Renal pelvis (tissue), 4 donors: Measurements from ENCODE around the gene KRT32. TPM values are rescaled to one million over a fixed set of nuclear protein-coding genes. Genes with fewer than 3 reads are reported as not detected.

ENCODE experiments used
- DNase-seq: peaks from one replicate; pipeline ENCODE4 v3.0.0-alpha.2; 2013
- polyA plus RNA-seq, 3 donors: library from polyadenylated mRNA; unstranded; fragments of 120-200 nt; gene quantifications; one replicate each; pipeline ENCODE4 v1.2.1, GENCODE V29; 2013; ENCODE audit not compliant: insufficient read length in 3 of 3

Gene KRT32
- polyA plus RNA-seq, 3 donors = not detected

GRCh38 chr17:41492771-41493170 lies 25.6 kb upstream of the KRT32 start:
- DNase-seq = peak; percentile 46

DNA sequence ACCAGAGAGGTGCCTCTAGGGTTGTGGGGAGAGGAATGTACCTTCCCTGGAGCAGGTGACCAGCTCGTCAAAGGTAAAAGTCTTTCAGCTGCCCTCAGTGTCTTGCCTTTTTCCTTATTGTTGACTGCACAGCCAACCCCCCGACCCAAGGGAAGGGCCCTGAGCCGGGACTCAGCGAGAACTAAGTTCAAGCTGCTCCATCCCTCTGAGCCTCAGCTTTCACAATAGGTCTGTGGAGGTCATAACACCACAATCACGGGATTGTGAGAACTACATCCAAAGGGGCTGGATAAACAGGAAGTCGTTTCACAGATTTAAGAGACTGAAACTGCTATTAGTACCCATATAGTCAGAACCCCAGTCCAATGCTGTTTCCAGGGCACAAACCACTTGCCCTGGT lies 25.2 kb upstream of the KRT32 start:
- peak; percentile 14 for DNase-seq

- no peak for DNase-seq
These were observed 24.3 kb upstream of the KRT32 start for GRCh38 chr17:41491476-41491875.

- no peak for DNase-seq
These were observed 23.1 kb upstream of the KRT32 start for GRCh38 chr17:41490000-41490990.

DNA sequence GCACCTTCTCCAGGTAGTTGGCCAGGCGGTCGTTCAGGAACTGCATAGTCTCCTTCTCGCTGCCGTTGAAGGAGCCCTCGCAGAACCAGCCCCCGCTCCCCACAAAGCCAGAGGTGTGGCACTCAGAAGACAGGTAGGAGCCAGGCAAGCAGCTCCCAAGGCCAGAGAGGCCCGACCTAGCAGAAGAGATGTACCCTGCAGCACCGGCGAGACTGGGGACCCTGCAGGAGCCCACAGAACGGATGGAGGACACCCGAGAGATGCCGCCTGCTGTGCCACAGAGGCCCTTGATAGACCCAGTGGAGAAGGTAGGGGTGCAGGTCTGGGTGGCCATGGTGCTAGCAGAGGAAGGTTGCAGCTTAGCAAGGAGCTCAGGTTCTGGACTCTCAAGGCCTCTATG lies 22.3 kb upstream of the KRT32 start, which contains the start of gene KRT36:
Gene KRT36, minus strand, starts transcription at position 380 of the 400 bp plus-strand sequence. Its CDS starts 46 bp downstream, at position 334.
- no peak for DNase-seq

DNA sequence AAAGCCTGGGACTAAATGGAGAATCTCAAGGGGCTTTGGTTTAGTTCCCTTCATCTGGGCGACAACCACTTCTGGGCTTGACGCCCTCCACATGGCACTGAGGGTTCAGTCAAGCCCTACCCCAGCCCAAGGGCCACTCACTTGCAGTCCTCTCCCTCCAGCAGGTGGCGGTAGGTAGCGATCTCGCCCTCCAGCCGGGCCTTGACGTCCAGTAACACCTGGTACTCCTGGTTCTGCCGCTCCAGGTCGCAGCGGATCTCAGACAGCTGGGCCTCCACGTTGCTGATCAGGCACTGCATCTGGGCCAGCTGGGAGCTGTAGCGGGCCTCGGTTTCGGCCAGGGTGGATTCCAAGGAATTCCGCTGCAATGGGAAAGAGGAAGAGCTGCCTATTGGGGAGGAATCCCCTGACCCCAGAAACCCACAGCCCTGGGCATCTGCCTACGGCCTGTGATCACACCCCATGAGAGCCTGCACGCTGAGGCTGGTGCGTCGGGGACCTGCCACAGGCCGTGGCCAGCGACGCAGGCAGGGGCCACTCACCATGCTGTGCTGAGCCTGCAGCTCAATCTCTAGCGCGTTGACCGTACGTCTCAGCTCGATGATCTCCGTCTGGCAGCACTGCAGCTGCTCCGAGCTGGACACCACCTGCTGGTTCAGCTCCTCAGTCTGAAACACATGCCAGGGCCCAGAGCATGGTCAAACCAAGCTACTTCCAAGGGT lies 19.8 kb upstream of the KRT32 start:
- DNase-seq = no peak

GRCh38 chr17:41486316-41486715 lies 19.1 kb upstream of the KRT32 start:
- no peak for DNase-seq

DNA sequence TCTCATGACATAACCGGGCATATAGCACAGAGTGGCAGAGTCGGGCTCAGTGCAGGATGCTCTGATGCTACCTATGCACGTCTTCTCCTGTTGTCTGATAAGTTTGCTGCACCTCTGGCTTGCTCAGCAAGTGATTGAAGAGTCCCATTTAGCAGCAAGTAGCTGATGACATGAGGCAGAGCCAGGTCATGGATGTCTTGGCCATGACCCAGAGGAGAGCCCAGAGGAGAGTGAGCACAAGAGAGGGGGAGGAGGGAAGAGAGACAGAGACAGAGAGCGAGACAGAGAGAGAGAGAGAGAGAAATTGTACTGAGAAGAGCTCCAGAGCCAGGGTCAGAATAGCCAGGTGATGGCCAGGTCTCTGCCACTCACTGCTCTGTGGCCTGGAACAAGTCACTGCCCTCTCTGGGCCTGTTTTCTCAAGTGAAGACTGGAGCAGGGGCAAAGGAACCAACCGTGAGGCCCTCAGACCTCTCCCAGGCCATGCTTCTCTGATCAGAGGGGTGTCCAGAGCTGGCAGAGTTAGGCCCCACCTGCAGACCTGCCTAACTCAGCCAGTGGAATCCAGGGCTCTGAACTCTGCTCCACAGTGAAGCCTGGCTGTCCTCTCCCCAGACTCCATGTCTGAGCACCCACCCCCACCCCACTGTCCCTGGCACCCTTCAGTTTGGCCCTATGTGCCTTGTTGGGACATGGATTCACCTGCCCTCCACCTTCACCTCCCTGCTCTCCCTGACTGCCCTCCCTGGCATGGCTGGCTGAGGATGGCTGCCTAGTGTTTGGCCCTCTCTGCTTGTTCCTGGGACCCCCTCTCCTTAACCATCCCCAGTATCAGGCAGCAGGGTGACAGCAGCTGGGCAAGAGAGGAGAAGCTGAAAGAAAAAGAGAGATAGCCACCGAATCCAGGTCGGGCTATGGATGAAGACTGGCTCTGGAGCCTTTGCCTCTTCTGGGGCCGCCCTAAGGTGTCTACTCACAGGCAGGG lies 18.0 kb upstream of the KRT32 start:
- no peak for DNase-seq

DNA sequence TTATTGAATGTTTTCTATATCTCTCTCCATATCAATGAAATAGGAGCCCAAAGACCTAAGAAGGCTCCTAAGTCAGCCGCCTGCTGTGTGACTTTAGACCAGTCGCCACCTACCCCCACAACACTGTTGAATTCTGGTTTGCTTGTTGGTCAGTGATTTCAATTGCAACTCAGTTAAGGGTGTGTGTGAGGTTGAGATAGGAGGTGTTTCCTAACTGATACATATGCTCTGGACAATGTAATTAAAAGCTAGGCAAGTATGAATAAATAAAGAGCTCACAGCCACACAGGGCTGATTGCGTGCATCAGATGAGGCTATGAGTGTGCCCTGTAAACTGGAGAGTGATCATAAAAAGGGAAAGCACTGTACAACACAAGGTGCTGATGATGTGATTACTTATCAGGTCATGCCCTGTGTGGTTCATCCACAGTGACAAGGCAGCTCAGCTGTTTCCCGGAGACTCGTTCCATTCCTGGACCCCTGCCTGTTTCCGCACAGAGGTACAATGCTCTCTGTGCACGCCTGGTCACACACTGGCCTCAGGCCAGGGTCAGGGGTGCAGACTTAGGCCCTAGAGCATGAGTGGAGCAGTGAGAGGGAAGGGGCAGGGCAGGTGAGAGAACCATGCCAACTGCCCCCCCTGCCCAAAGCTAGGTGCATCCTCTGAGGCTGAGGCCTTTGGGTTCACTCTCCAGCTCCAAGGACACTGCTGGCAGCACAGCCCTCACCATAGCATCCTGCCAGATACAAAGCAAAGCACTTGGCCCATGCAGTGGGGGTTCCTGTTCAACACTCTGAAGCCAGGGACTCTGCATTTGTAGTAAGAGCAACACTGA lies 17.0 kb upstream of the KRT32 start:
- no peak for DNase-seq

- DNase-seq = no peak
These were observed 16.3 kb upstream of the KRT32 start for GRCh38 chr17:41483531-41483930.

DNA sequence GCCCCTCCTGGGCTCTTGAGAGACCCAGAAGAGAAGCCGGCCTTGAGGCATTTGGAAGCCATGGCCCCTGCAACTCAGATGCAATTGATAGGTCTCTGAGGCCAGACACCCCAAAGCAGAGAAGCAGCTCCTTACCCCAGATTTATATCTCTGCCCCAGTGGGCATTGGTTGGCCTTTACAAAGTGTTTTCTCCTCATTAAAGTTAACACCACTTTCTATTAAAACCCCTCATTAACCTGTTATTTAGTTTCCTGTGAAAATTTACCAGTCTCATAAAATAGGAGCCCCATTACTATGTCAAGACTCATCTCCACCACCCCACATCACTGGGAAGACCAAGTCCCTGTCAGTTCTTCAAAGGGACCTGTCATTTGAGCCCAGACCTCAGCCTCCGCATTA lies 13.8 kb upstream of the KRT32 start, which contains the start of gene KRT35:
Gene KRT35, minus strand, starts transcription at position 116 of the 400 bp plus-strand sequence. Its CDS starts 54 bp downstream, at position 62.
- DNase-seq = peak; percentile 29

- no peak for DNase-seq
These were observed 13.4 kb upstream of the KRT32 start for GRCh38 chr17:41480581-41480980.

DNA sequence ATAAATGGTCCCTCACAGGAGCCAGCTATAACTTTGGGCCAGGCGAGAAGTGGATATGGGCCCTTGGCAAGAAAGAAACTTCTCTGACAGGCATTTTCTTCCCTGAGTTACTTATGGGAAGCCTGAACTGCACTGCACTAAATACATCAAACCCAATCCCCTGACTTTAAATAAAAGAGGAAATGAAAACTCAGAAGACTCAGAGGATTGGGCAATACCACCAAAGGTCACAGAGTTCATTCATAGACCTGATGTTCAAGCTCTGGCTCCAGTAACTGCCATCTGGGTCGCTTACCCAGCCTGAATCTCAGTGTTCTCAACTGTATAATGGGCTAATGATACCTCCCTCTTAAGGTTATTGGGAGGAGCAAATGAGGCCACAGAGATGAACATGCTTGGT lies 12.9 kb upstream of the KRT32 start:
- no peak for DNase-seq

- no peak for DNase-seq
These were observed 11.1 kb upstream of the KRT32 start for GRCh38 chr17:41478237-41478636.

- no peak for DNase-seq
These were observed 10.0 kb upstream of the KRT32 start for GRCh38 chr17:41476866-41477815.

- DNase-seq = no peak
These were observed 8.2 kb upstream of the KRT32 start for GRCh38 chr17:41475421-41475820.

- DNase-seq = no peak
These were observed 7.7 kb upstream of the KRT32 start for GRCh38 chr17:41474863-41475262.

GRCh38 chr17:41468346-41468745 lies 1.2 kb upstream of the KRT32 start:
- no peak for DNase-seq

DNA sequence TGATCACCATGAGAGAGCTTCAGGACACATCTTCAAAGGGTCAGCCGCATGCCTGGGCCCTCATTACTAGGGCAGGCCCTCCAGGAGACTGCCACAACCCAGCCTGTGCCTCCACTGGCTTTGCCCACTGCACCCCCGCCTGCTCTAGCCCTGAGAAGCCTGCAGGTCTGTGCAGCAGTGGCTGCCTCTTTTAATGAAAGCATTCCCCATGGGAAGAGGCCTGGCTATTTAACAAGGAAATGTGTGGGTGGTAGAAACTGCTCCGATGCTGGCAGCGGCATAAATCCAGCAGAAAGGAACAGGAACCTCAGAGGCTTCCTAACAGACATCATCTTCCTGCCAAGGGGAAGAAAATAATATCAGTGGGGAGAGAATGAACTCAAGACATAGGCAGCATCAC lies 375 bp upstream of the KRT32 start:
- DNase-seq = no peak
